Vagina (tissue), 2 donors: Measurements from ENCODE around the gene NBEAL1.

Experiments used
- POLR2A ChIP-seq, 2 donors: fragments of 450-650 bp; IDR thresholded peaks; one replicate each; pipeline ENCODE4 v1.6.1; 2017; ENCODE audit warnings: antibody characterized with exemption in 2 of 2, mild to moderate bottlenecking in 2 of 2, moderate library complexity in 2 of 2
- POLR2AphosphoS5 ChIP-seq, 2 donors: sonication (generic); formaldehyde crosslinking; IDR thresholded peaks; one replicate each; pipeline ENCODE4 v1.9.0; 2017; ENCODE audit warnings: antibody characterized with exemption in 2 of 2, mild to moderate bottlenecking in 2 of 2, low read depth in 1 of 2; ENCODE audit not compliant: insufficient read depth in 1 of 2
- TF ChIP-seq, protein P1 (sequence below), 3 experiments: fragments of 450-650 bp in 2 of 3; fragments of 200-600 bp in 1 of 3; sonication (generic) in 1 of 3; IDR thresholded peaks; one replicate each; pipeline ENCODE4 v1.5.1; 2017 to 2019; ENCODE audit warnings: antibody characterized with exemption in 3 of 3, mild to moderate bottlenecking in 2 of 3, moderate library complexity in 2 of 3

DNA sequence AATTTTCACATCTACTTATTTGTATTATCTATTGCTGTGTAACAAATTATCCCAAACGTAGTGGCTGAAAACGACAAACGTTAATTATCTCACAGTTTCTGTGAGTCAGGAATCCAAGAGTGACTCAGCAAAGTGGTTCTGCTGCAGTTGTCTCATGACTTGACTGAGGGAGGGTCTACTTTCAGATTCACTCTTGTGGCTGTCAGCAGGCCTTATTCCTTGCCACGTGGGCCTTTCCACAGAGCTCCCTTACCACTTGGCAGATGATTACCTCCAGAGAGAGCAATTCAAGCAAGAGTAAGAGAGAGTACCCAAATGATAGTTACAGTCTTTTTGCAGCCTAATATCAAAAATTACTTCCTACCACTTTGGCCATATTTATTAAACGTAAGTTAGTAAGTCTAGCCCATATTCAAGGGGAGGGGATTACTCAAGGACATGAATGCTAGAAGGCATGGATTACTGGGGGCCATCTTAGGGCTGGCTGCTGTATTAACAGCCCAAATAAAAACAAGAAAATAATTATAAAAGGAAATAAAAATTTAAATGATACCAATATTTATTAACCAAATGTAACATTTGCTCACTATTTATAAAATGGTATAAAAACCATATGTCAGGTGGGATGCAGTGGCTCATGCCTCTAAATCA, 48.7 kb upstream of the NBEAL1 start:
- TF ChIP-seq POLR2A (IDR thresholded peaks at IDR 0.05) (no peak), POLR2AphosphoS5 (IDR thresholded peaks at IDR 0.05; ENCODE audit: insufficient read depth in 1 of 2, low read depth in 1 of 2) (no peak)
- TF ChIP-seq, protein P1, sequence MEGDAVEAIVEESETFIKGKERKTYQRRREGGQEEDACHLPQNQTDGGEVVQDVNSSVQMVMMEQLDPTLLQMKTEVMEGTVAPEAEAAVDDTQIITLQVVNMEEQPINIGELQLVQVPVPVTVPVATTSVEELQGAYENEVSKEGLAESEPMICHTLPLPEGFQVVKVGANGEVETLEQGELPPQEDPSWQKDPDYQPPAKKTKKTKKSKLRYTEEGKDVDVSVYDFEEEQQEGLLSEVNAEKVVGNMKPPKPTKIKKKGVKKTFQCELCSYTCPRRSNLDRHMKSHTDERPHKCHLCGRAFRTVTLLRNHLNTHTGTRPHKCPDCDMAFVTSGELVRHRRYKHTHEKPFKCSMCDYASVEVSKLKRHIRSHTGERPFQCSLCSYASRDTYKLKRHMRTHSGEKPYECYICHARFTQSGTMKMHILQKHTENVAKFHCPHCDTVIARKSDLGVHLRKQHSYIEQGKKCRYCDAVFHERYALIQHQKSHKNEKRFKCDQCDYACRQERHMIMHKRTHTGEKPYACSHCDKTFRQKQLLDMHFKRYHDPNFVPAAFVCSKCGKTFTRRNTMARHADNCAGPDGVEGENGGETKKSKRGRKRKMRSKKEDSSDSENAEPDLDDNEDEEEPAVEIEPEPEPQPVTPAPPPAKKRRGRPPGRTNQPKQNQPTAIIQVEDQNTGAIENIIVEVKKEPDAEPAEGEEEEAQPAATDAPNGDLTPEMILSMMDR (IDR thresholded peaks at IDR 0.05) = no peak
